Prostate gland (tissue), 2 donors: ENCODE measurements around the gene RNF17.
A peak's percentile ranks its signal among the peaks of the same experiment; 100 is the strongest.

ENCODE experiments used
- POLR2A ChIP-seq: fragments of 450-650 bp; IDR thresholded peaks from one replicate; pipeline ENCODE4 v1.6.1; 2016; ENCODE audit warnings: antibody characterized with exemption, mild to moderate bottlenecking
- POLR2AphosphoS5 ChIP-seq: sonication (generic); formaldehyde crosslinking; IDR thresholded peaks from one replicate; pipeline ENCODE4 v1.6.1; 2017; ENCODE audit warnings: antibody characterized with exemption
- TF ChIP-seq, protein P1 (sequence below), 4 experiments: fragments of 200-600 bp in 2 of 4; fragments of 450-650 bp in 2 of 4; sonication (generic) in 2 of 4; IDR thresholded peaks; 1 replicate in 3 of 4; 2 replicates in 1 of 4; pipeline ENCODE4 v1.5.1; 2016 to 2019; ENCODE audit warnings: antibody characterized with exemption in 4 of 4, mild to moderate bottlenecking in 2 of 4, moderate library complexity in 2 of 4

DNA sequence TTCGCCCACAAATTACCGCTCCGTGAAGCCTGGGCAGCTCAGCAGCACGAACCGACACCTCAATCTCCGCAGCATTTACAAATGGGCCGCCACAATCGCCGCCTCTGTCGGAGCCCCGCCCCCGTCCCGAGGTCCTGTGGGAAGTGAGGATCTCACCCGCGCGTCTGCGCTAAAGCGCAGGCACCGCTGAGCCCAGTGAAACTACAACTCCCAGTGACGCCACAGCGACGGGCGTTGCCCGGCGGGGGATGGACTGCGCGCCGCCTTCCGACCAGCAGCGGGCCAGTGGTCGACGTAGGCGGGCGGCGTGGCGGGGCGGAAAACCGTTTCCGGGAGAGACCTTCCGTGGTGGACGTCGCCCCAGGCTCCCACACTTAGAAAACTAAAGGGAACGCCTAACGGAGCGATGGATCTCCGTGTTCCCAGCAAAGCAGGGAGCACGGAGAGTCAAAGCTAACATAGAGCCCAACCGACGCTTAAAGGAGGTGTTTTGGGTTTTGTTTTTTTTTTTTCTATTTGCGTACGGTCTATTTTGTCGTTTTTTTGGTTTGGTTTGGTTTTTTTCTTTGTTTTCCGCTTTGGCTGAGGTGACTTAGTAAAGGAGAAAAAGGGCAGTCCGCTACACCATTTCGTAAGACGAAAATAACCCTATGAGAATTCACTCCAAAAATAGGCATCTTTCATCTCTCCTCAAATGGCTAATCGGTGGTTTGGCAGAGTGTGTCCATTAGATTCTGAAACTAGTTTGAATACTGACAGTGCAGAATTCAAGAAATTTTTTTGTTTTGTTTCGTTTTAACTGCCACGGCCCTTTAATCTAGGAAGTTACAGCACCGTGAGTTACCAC lies 159.0 kb downstream of the RNF17 start:
- TF ChIP-seq, protein P1, sequence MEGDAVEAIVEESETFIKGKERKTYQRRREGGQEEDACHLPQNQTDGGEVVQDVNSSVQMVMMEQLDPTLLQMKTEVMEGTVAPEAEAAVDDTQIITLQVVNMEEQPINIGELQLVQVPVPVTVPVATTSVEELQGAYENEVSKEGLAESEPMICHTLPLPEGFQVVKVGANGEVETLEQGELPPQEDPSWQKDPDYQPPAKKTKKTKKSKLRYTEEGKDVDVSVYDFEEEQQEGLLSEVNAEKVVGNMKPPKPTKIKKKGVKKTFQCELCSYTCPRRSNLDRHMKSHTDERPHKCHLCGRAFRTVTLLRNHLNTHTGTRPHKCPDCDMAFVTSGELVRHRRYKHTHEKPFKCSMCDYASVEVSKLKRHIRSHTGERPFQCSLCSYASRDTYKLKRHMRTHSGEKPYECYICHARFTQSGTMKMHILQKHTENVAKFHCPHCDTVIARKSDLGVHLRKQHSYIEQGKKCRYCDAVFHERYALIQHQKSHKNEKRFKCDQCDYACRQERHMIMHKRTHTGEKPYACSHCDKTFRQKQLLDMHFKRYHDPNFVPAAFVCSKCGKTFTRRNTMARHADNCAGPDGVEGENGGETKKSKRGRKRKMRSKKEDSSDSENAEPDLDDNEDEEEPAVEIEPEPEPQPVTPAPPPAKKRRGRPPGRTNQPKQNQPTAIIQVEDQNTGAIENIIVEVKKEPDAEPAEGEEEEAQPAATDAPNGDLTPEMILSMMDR (IDR thresholded peaks at IDR 0.05): peak in 3 of 4 experiments; percentile 11 to 58 (median 50)
- TF ChIP-seq POLR2A (peak; percentile 65), POLR2AphosphoS5 (peak; percentile 95)
